BLaER1 treated with 17β-estradiol and CSF1 and Interleukin-3, amounts not matched to agents 10 nM and 100 nM (cell line): Measurements from ENCODE around the gene SSTR3.

Source experiments
- H3K27ac ChIP-seq, 11 experiments: shearing (Covaris generic); formaldehyde crosslinking; 2 replicates each; pipeline ENCODE4 v1.8.1; 2022
- H3K27me3 ChIP-seq, 11 experiments: shearing (Covaris generic); formaldehyde crosslinking; 2 replicates each; pipeline ENCODE4 v1.8.1; 2022
- H3K36me3 ChIP-seq, 11 experiments: shearing (Covaris generic); formaldehyde crosslinking; 2 replicates each; pipeline ENCODE4 v1.8.1; 2022
- H3K4me1 ChIP-seq, 10 experiments: shearing (Covaris generic); formaldehyde crosslinking; 2 replicates each; pipeline ENCODE4 v1.8.1; 2022
- H3K4me2 ChIP-seq, 11 experiments: shearing (Covaris generic); formaldehyde crosslinking; 2 replicates each; pipeline ENCODE4 v1.8.1; 2022
- H3K4me3 ChIP-seq, 10 experiments: shearing (Covaris generic); formaldehyde crosslinking; 2 replicates each; pipeline ENCODE4 v1.8.1; 2022
- H3K9ac ChIP-seq, 11 experiments: shearing (Covaris generic); formaldehyde crosslinking; 2 replicates each; pipeline ENCODE4 v1.8.1; 2022
- H3K9me3 ChIP-seq, 11 experiments: shearing (Covaris generic); formaldehyde crosslinking; replicated peaks in 1 of 11; 2 replicates each; pipeline ENCODE4 v1.8.1; 2022
- H4K20me1 ChIP-seq, 11 experiments: shearing (Covaris generic); formaldehyde crosslinking; 2 replicates each; pipeline ENCODE4 v1.8.1; 2022
- Cebpa-rat ChIP-seq, 11 experiments: shearing (Covaris generic); IDR thresholded peaks; 2 replicates each; pipeline ENCODE4 v1.8.1; 2022

Gene SSTR3

GRCh38 chr22:37226514-37226913 lies 14.2 kb upstream of the SSTR3 start:
- Histone ChIP-seq H3K27ac (no peak overlapping the region; a peak in 1 of 22 replicates), H3K36me3 (peaks cover 54 to 78% (median 63%) of the 10 kb centered on the region in 11 experiments), H3K9me3 (peaks cover 0 to 4% (median 0%) of the 10 kb centered on the region in 11 experiments; a peak in 3 of 22 replicates), H3K4me2 (peak overlapping the region in 8 of 11 experiments; percentile 7 to 72 (median 23); a peak in 9 of 22 replicates), H3K27me3 (no peaks in the 10 kb centered on the region), H3K4me1 (peaks cover 50 to 90% (median 81%) of the 10 kb centered on the region in 10 experiments), H3K4me3 (no peak overlapping the region), H4K20me1 (peaks cover 15 to 69% (median 53%) of the 10 kb centered on the region in 11 experiments; a peak in 20 of 22 replicates), H3K9ac (peak overlapping the region in 4 of 11 experiments; percentile 11 to 33 (median 22); a peak in 4 of 22 replicates)
- TF ChIP-seq Cebpa-rat (IDR thresholded peaks at IDR 0.05) = no peak

DNA sequence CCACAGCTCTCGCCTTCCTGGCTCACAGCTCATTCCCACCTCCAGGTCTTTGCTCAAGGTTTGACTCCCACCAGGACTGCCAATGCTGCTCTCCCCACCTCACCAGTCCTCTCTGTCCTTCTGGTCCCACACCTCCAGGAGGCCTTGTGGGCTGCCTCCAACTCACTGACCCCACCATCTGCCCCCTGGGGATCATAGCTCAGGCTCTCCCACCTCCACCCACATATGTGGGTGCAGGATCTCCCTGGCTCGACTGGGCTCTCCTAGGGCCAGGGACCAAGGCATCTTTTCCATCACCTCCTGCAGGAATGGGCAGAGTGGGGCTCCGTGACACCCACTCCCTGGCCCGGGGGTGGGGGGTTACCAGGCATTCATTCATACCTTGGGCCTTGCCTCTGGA lies 13.8 kb upstream of the SSTR3 start:
- TF ChIP-seq Cebpa-rat (IDR thresholded peaks at IDR 0.05) = no peak
- peaks cover 15 to 69% (median 49%) of the 10 kb centered on the region in 11 experiments; a peak in 20 of 22 replicates for H4K20me1 ChIP-seq
- peaks cover 49 to 90% (median 81%) of the 10 kb centered on the region in 10 experiments for H3K4me1 ChIP-seq
- H3K27ac ChIP-seq = peak overlapping the region in 1 of 11 experiments; percentile 12; a peak in 1 of 22 replicates
- H3K27me3 ChIP-seq = no peaks in the 10 kb centered on the region
- peaks cover 0 to 8% (median 0%) of the 10 kb centered on the region in 11 experiments; a peak in 3 of 22 replicates for H3K9me3 ChIP-seq
- peaks cover 50 to 74% (median 59%) of the 10 kb centered on the region in 11 experiments for H3K36me3 ChIP-seq
- no peak overlapping the region for H3K4me3 ChIP-seq
- H3K9ac ChIP-seq = peak overlapping the region in 4 of 11 experiments; percentile 19 to 49 (median 30); a peak in 6 of 22 replicates
- H3K4me2 ChIP-seq = peak overlapping the region in 9 of 11 experiments; percentile 7 to 72 (median 19); a peak in 10 of 22 replicates

- no peaks in the 10 kb centered on the region for H3K27me3 ChIP-seq
- H3K9ac ChIP-seq = peak overlapping the region in 4 of 11 experiments; percentile 19 to 49 (median 28); a peak in 3 of 22 replicates
- peaks cover 44 to 68% (median 54%) of the 10 kb centered on the region in 11 experiments for H3K36me3 ChIP-seq
- peaks cover 15 to 69% (median 44%) of the 10 kb centered on the region in 11 experiments; a peak in 20 of 22 replicates for H4K20me1 ChIP-seq
- no peak for TF ChIP-seq Cebpa-rat (IDR thresholded peaks at IDR 0.05)
- H3K9me3 ChIP-seq = peaks cover 0 to 8% (median 0%) of the 10 kb centered on the region in 11 experiments; a peak in 3 of 22 replicates
- no peak overlapping the region for H3K4me3 ChIP-seq
- H3K27ac ChIP-seq = 0 out of 22 replicates have a peak overlapping the region, but pooled peaks of 1 of the 11 experiments have one; percentile 12
- peaks cover 49 to 90% (median 81%) of the 10 kb centered on the region in 10 experiments for H3K4me1 ChIP-seq
- peak overlapping the region in 9 of 11 experiments; percentile 7 to 72 (median 18); a peak in 10 of 22 replicates for H3K4me2 ChIP-seq
These were observed 13.2 kb upstream of the SSTR3 start for GRCh38 chr22:37225481-37225880.

GRCh38 chr22:37224757-37225420 lies 12.6 kb upstream of the SSTR3 start:
- peak overlapping the region in 7 of 11 experiments; percentile 30 to 72 (median 53); a peak in 11 of 22 replicates for H3K4me2 ChIP-seq
- H3K9me3 ChIP-seq = peaks cover 0 to 8% (median 0%) of the 10 kb centered on the region in 11 experiments; a peak in 3 of 22 replicates
- H3K27me3 ChIP-seq = no peaks in the 10 kb centered on the region
- peak overlapping the region in 3 of 11 experiments; percentile 32 to 53 (median 51); a peak in 2 of 22 replicates for H3K27ac ChIP-seq
- no peak for TF ChIP-seq Cebpa-rat (IDR thresholded peaks at IDR 0.05)
- no peak overlapping the region for H3K4me3 ChIP-seq
- peaks cover 15 to 66% (median 42%) of the 10 kb centered on the region in 11 experiments; a peak in 20 of 22 replicates for H4K20me1 ChIP-seq
- H3K9ac ChIP-seq = peak overlapping the region in 3 of 11 experiments; percentile 1 to 30 (median 19); a peak in 2 of 22 replicates
- H3K36me3 ChIP-seq = peaks cover 44 to 68% (median 54%) of the 10 kb centered on the region in 11 experiments
- H3K4me1 ChIP-seq = peaks cover 46 to 91% (median 82%) of the 10 kb centered on the region in 10 experiments

DNA sequence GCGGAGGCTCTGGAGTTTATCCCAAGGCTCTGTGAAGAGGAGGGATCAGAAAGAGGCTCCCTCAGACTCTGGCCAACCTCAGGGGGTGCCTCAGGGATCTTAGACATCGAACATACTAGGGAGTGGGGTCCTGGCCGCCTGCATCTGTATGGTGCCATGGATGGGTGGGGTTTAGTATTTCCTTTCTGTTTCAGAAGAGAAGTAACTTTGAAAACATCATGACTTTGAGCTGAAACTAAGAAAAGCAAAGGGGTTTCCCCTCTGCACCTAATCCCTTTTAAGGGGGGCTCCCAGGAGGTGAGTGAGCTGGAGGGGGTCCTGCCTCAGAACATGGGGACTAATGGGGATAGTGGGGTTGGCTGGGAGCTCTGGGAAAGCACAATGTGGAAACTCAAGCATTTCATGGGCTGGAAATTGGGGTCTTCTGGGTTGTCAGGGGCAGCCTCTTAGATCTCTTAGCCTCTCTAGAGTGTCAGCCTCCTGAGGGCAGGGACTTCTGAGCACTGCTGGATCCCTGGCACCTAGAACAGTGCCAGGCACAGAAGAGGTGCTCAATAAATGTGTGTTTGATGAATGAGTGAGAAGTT lies 11.8 kb upstream of the SSTR3 start:
- peak overlapping the region in 5 of 11 experiments; percentile 22 to 53 (median 32); a peak in 6 of 22 replicates for H3K27ac ChIP-seq
- H3K9me3 ChIP-seq = peaks cover 0 to 8% (median 0%) of the 10 kb centered on the region in 11 experiments; a peak in 3 of 22 replicates
- H3K36me3 ChIP-seq = peaks cover 40 to 63% (median 49%) of the 10 kb centered on the region in 11 experiments
- peak overlapping the region in 8 of 11 experiments; percentile 15 to 72 (median 46); a peak in 11 of 22 replicates for H3K4me2 ChIP-seq
- peaks cover 46 to 91% (median 81%) of the 10 kb centered on the region in 10 experiments for H3K4me1 ChIP-seq
- peak overlapping the region in 3 of 11 experiments; percentile 2 to 37 (median 6); a peak in 6 of 22 replicates for H3K9ac ChIP-seq
- TF ChIP-seq Cebpa-rat (IDR thresholded peaks at IDR 0.05) = no peak
- H4K20me1 ChIP-seq = peaks cover 15 to 66% (median 40%) of the 10 kb centered on the region in 11 experiments; a peak in 20 of 22 replicates
- H3K4me3 ChIP-seq = no peak overlapping the region
- no peaks in the 10 kb centered on the region for H3K27me3 ChIP-seq

- Histone ChIP-seq H4K20me1 (peaks cover 15 to 60% (median 31%) of the 10 kb centered on the region in 11 experiments; a peak in 20 of 22 replicates), H3K36me3 (peaks cover 34 to 53% (median 42%) of the 10 kb centered on the region in 11 experiments), H3K27ac (peak overlapping the region in 5 of 11 experiments; percentile 3 to 33 (median 7); a peak in 4 of 22 replicates), H3K9ac (no peak overlapping the region; a peak in 1 of 22 replicates), H3K27me3 (no peaks in the 10 kb centered on the region), H3K4me3 (no peak overlapping the region), H3K4me1 (peaks cover 37 to 83% (median 72%) of the 10 kb centered on the region in 10 experiments), H3K4me2 (peak overlapping the region in 4 of 11 experiments; percentile 12 to 44 (median 32); a peak in 10 of 22 replicates), H3K9me3 (peaks cover 0 to 8% (median 0%) of the 10 kb centered on the region in 11 experiments; a peak in 3 of 22 replicates)
- TF ChIP-seq Cebpa-rat (IDR thresholded peaks at IDR 0.05) = no peak
These were observed 10.2 kb upstream of the SSTR3 start for GRCh38 chr22:37222440-37222971.

GRCh38 chr22:37221424-37222333 lies 9.4 kb upstream of the SSTR3 start:
- TF ChIP-seq Cebpa-rat (IDR thresholded peaks at IDR 0.05) = no peak
- H3K4me1 ChIP-seq = peaks cover 37 to 80% (median 71%) of the 10 kb centered on the region in 10 experiments
- H3K4me3 ChIP-seq = no peak overlapping the region
- no peak overlapping the region for H3K9ac ChIP-seq
- H3K36me3 ChIP-seq = peaks cover 34 to 52% (median 41%) of the 10 kb centered on the region in 11 experiments
- H3K4me2 ChIP-seq = peak overlapping the region in 10 of 11 experiments; percentile 18 to 77 (median 46); a peak in 19 of 22 replicates
- no peaks in the 10 kb centered on the region for H3K27me3 ChIP-seq
- H3K27ac ChIP-seq = peak overlapping the region in 5 of 11 experiments; percentile 3 to 34 (median 7); a peak in 4 of 22 replicates
- H4K20me1 ChIP-seq = peaks cover 15 to 59% (median 31%) of the 10 kb centered on the region in 11 experiments; a peak in 20 of 22 replicates
- H3K9me3 ChIP-seq = peaks cover 0 to 8% (median 0%) of the 10 kb centered on the region in 11 experiments; a peak in 3 of 22 replicates
